ENCODE results near the gene TGFB1. TPM values are rescaled to one million over a fixed set of nuclear protein-coding genes. Genes with fewer than 3 reads are reported as not detected.
A peak's percentile ranks its signal among the peaks of the same experiment; 100 is the strongest.

The TGFB1 gene
- polyA plus RNA-seq, 1 donor from 2014 or later = not detected

DNA sequence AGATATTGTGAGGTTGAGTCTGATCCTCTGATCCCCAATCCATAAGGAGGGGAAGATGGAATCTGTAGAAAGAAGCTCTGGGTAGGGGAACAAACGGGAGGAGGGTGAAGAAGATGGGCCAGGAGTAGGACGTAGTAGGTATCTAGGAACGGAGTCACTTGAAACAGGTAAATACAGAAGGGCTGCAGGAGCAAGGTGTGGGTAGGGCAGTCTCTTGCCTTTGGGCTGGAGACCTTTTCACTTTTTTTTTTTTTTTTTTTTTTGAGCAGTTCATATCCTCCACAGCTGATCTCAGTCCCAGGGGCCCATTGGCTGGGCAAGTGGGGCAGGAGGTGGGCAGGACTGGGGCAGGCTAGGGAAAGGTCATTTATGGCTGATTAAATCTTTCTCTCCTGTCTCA, 45.4 kb upstream of the TGFB1 start:
- Histone ChIP-seq H3F3A (ENCODE audit: insufficient read depth, low read length, poor library complexity, severe bottlenecking) (no peaks in the 10 kb centered on the region), H3K27ac (ENCODE audit: low read length) (no peak overlapping the region), H2AFZ (ENCODE audit: low read depth, low read length) (no peak overlapping the region), H3K79me2 (replicated peaks; ENCODE audit: insufficient read depth, low read length) (peaks cover 16% of the 10 kb centered on the region), H3K27me3 (ENCODE audit: insufficient read depth, low read depth, low read length) (no peaks in the 10 kb centered on the region), H3K36me3 (ENCODE audit: insufficient read depth, low read length) (no peaks in the 10 kb centered on the region), H4K20me1 (ENCODE audit: insufficient read depth) (no peaks in the 10 kb centered on the region), H3K9me2 (ENCODE audit: insufficient read depth, low read length) (no peaks in the 10 kb centered on the region), H3K4me2 (ENCODE audit: low read length) (peak overlapping the region; percentile 99), H3K9me3 (ENCODE audit: low read length) (no peaks in the 10 kb centered on the region), H3K4me3 (ENCODE audit: low read length) (peak overlapping the region; percentile 92), H3K9ac (ENCODE audit: low read length) (peak overlapping the region; percentile 92)
- TF ChIP-seq TAF1 (IDR thresholded peaks at IDR 0.05; ENCODE audit: low read depth) (no peak), EP300 (conservative IDR thresholded peaks at IDR 0.05; ENCODE audit: poor library complexity, severe bottlenecking) (no peak), RAD21 (conservative IDR thresholded peaks at IDR 0.05) (no peak)
- TF ChIP-seq, protein P1, sequence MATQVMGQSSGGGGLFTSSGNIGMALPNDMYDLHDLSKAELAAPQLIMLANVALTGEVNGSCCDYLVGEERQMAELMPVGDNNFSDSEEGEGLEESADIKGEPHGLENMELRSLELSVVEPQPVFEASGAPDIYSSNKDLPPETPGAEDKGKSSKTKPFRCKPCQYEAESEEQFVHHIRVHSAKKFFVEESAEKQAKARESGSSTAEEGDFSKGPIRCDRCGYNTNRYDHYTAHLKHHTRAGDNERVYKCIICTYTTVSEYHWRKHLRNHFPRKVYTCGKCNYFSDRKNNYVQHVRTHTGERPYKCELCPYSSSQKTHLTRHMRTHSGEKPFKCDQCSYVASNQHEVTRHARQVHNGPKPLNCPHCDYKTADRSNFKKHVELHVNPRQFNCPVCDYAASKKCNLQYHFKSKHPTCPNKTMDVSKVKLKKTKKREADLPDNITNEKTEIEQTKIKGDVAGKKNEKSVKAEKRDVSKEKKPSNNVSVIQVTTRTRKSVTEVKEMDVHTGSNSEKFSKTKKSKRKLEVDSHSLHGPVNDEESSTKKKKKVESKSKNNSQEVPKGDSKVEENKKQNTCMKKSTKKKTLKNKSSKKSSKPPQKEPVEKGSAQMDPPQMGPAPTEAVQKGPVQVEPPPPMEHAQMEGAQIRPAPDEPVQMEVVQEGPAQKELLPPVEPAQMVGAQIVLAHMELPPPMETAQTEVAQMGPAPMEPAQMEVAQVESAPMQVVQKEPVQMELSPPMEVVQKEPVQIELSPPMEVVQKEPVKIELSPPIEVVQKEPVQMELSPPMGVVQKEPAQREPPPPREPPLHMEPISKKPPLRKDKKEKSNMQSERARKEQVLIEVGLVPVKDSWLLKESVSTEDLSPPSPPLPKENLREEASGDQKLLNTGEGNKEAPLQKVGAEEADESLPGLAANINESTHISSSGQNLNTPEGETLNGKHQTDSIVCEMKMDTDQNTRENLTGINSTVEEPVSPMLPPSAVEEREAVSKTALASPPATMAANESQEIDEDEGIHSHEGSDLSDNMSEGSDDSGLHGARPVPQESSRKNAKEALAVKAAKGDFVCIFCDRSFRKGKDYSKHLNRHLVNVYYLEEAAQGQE (IDR thresholded peaks at IDR 0.05; ENCODE audit: borderline replicate concordance) = no peak

DNA sequence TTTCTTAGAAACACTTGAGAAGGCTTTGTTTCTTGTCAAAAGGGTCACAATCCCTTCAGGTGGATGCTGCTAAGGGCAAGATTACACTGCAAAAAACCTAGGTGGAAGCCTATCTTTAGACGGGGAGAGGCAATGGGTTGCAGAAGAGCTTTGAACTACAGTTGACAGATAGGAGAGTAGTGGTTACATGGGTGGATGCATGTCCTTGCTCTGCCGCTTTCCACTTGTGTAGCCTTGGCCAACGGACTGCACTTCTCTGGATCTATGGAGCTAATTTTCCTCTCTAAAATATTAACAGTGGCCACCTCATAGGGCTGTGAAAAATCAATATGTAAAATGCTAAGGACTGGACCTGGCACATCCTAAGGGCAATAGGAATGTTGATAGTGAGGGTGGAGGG, 44.9 kb upstream of the TGFB1 start:
- Histone ChIP-seq H3K79me2 (replicated peaks; ENCODE audit: insufficient read depth, low read length) (peaks cover 16% of the 10 kb centered on the region), H3K27ac (ENCODE audit: low read length) (no peak overlapping the region), H3K4me3 (ENCODE audit: low read length) (peak overlapping the region; percentile 92), H3K27me3 (ENCODE audit: insufficient read depth, low read depth, low read length) (no peaks in the 10 kb centered on the region), H4K20me1 (ENCODE audit: insufficient read depth) (no peaks in the 10 kb centered on the region), H3K4me2 (ENCODE audit: low read length) (peak overlapping the region; percentile 99), H3K9me2 (ENCODE audit: insufficient read depth, low read length) (no peaks in the 10 kb centered on the region), H2AFZ (ENCODE audit: low read depth, low read length) (no peak overlapping the region), H3F3A (ENCODE audit: insufficient read depth, low read length, poor library complexity, severe bottlenecking) (no peaks in the 10 kb centered on the region), H3K9ac (ENCODE audit: low read length) (peak overlapping the region; percentile 92), H3K36me3 (ENCODE audit: insufficient read depth, low read length) (no peaks in the 10 kb centered on the region), H3K9me3 (ENCODE audit: low read length) (no peaks in the 10 kb centered on the region)
- TF ChIP-seq RAD21 (conservative IDR thresholded peaks at IDR 0.05) = no peak
- TF ChIP-seq POLR2AphosphoS5 (IDR thresholded peaks at IDR 0.05) = no peak
- no peak for TF ChIP-seq EZH2 (IDR thresholded peaks at IDR 0.05; ENCODE audit: borderline replicate concordance, insufficient read depth, low read length, poor library complexity, severe bottlenecking)
- TF ChIP-seq, protein P2, sequence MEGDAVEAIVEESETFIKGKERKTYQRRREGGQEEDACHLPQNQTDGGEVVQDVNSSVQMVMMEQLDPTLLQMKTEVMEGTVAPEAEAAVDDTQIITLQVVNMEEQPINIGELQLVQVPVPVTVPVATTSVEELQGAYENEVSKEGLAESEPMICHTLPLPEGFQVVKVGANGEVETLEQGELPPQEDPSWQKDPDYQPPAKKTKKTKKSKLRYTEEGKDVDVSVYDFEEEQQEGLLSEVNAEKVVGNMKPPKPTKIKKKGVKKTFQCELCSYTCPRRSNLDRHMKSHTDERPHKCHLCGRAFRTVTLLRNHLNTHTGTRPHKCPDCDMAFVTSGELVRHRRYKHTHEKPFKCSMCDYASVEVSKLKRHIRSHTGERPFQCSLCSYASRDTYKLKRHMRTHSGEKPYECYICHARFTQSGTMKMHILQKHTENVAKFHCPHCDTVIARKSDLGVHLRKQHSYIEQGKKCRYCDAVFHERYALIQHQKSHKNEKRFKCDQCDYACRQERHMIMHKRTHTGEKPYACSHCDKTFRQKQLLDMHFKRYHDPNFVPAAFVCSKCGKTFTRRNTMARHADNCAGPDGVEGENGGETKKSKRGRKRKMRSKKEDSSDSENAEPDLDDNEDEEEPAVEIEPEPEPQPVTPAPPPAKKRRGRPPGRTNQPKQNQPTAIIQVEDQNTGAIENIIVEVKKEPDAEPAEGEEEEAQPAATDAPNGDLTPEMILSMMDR (IDR thresholded peaks at IDR 0.05; ENCODE audit: poor library complexity, severe bottlenecking) = no peak
- TF ChIP-seq EP300 (conservative IDR thresholded peaks at IDR 0.05; ENCODE audit: poor library complexity, severe bottlenecking) = no peak
- TF ChIP-seq, protein P1 (IDR thresholded peaks at IDR 0.05; ENCODE audit: borderline replicate concordance) = no peak
- TF ChIP-seq SMC3 (conservative IDR thresholded peaks at IDR 0.05; ENCODE audit: poor library complexity) = no peak
- no peak for TF ChIP-seq TAF1 (IDR thresholded peaks at IDR 0.05; ENCODE audit: low read depth)
- TF ChIP-seq MXI1 (conservative IDR thresholded peaks at IDR 0.05; ENCODE audit: poor library complexity, severe bottlenecking) = no peak

Data from neural cell (in vitro differentiated cells).